Tibial nerve (tissue), 4 donors: Measurements from ENCODE around the gene KLHL30.
"Not testable (repeated sequence)": the region's sequence is repeated elsewhere in the genome, so short reads cannot be mapped to it uniquely, and the experiment has no call there.

Source experiments
- CTCF ChIP-seq, 5 experiments: fragments of 200-600 bp in 3 of 5; fragments of 450-650 bp in 2 of 5; sonication (generic) in 3 of 5; IDR thresholded peaks; one replicate each; pipeline ENCODE4 v1.5.1; 2016 to 2019; ENCODE audit warnings: antibody characterized with exemption in 5 of 5, mild to moderate bottlenecking in 3 of 5, moderate library complexity in 2 of 5
- EP300 ChIP-seq, 2 donors: sonication (generic); formaldehyde crosslinking; IDR thresholded peaks; one replicate each; pipeline ENCODE4 v1.6.1; 2017; ENCODE audit warnings: antibody characterized with exemption in 2 of 2, mild to moderate bottlenecking in 1 of 2

- not testable (repeated sequence) for TF ChIP-seq CTCF, EP300 (IDR thresholded peaks at IDR 0.05)
Measured at GRCh38 chr2:238171072-238171431, 32.6 kb downstream of the KLHL30 start.
